ENCODE measurements around the gene SCARB2.

SCARB2 gene

GRCh38 chr4:76144546-76144945, 69.1 kb downstream of the SCARB2 start:
- DNase-seq = no peak

- no peak for DNase-seq
Observed at GRCh38 chr4:76141241-76141640, 72.4 kb downstream of the SCARB2 start.

GRCh38 chr4:76127754-76128153, 85.9 kb downstream of the SCARB2 start:
- no peak for DNase-seq

GRCh38 chr4:76125816-76126215, 87.8 kb downstream of the SCARB2 start:
- no peak for DNase-seq

GRCh38 chr4:76120199-76120598, 93.4 kb downstream of the SCARB2 start:
- DNase-seq = no peak

GRCh38 chr4:76117536-76117935, 96.1 kb downstream of the SCARB2 start:
- no peak for DNase-seq

GRCh38 chr4:76116821-76117220, 96.8 kb downstream of the SCARB2 start:
- DNase-seq = no peak
